RWPE2 (cell line): ENCODE results near the gene NIP7.

Experiments used
- ATAC-seq: fragments of 200-7000 bp; cut with Tn5 transposase; 3 replicates; pipeline ENCODE4 v1.9.1; 2021; ENCODE audit warnings: low read depth
- DNase-seq: peaks from one replicate; pipeline ENCODE4 v3.0.0-alpha.2; 2020; ENCODE audit warnings: low spot score
- H3K27ac ChIP-seq: fragments of 450-650 bp; 2 replicates; pipeline ENCODE4 v1.5.1; 2017; ENCODE audit warnings: mild to moderate bottlenecking; ENCODE audit not compliant: poor library complexity, severe bottlenecking
- H3K27me3 ChIP-seq: fragments of 250-450 bp; sonication (Bioruptor Pico); 2 replicates; pipeline ENCODE4 v1.5.1; 2021; ENCODE audit warnings: mild to moderate bottlenecking, moderate library complexity; ENCODE audit not compliant: insufficient read depth, poor library complexity, severe bottlenecking
- H3K36me3 ChIP-seq: fragments of 250-450 bp; sonication (Bioruptor Pico); 2 replicates; pipeline ENCODE4 v1.5.1; 2020; ENCODE audit warnings: low read depth, mild to moderate bottlenecking, moderate library complexity
- H3K4me1 ChIP-seq: fragments of 250-450 bp; sonication (Bioruptor Pico); 2 replicates; pipeline ENCODE4 v1.5.1; 2021; ENCODE audit warnings: mild to moderate bottlenecking, moderate library complexity; ENCODE audit not compliant: insufficient read depth, poor library complexity, severe bottlenecking
- H3K4me3 ChIP-seq: fragments of 250-450 bp; sonication (Bioruptor Pico); 2 replicates; pipeline ENCODE4 v1.5.1; 2021; ENCODE audit warnings: mild to moderate bottlenecking, moderate library complexity; ENCODE audit not compliant: severe bottlenecking
- H3K9me3 ChIP-seq: fragments of 250-450 bp; sonication (Bioruptor Pico); 2 replicates; pipeline ENCODE4 v1.5.1; 2021; ENCODE audit warnings: mild to moderate bottlenecking, moderate library complexity; ENCODE audit not compliant: severe bottlenecking
- CTCF ChIP-seq: fragments of 450-650 bp; IDR thresholded peaks from one replicate; pipeline ENCODE4 v1.5.1; 2017; ENCODE audit warnings: mild to moderate bottlenecking, moderate library complexity; ENCODE audit not compliant: poor library complexity, severe bottlenecking

NIP7 gene

GRCh38 chr16:69320740-69321073 lies 18.9 kb upstream of the NIP7 start:
- Histone ChIP-seq H3K36me3 (peaks cover 96% of the 10 kb centered on the region), H3K4me3 (no peak overlapping the region), H3K4me1 (no peaks in the 10 kb centered on the region), H3K27ac (no peak overlapping the region), H3K27me3 (no peaks in the 10 kb centered on the region), H3K9me3 (no peaks in the 10 kb centered on the region)
- no peak for DNase-seq
- no peak for ATAC-seq
- TF ChIP-seq CTCF: no peak

GRCh38 chr16:69321080-69321479 lies 18.5 kb upstream of the NIP7 start:
- no peak overlapping the region for H3K27ac ChIP-seq
- ATAC-seq: no peak
- peaks cover 96% of the 10 kb centered on the region for H3K36me3 ChIP-seq

GRCh38 chr16:69322343-69322742 lies 17.2 kb upstream of the NIP7 start:
- Histone ChIP-seq H3K27ac (no peak overlapping the region), H3K4me3 (no peak overlapping the region), H3K9me3 (no peaks in the 10 kb centered on the region), H3K27me3 (no peaks in the 10 kb centered on the region), H3K36me3 (peaks cover 95% of the 10 kb centered on the region), H3K4me1 (peaks cover 5% of the 10 kb centered on the region)
- DNase-seq (no peak), ATAC-seq (no peak)
- no peak for TF ChIP-seq CTCF

More at GRCh38 chr16:69321080-69321479, 18.5 kb upstream of the NIP7 start:
- no peak for TF ChIP-seq CTCF
- DNase-seq: no peak
- no peak overlapping the region for H3K4me3 ChIP-seq
- H3K4me1 ChIP-seq: no peaks in the 10 kb centered on the region
- H3K27me3 ChIP-seq: no peaks in the 10 kb centered on the region
- H3K9me3 ChIP-seq: no peaks in the 10 kb centered on the region

- no peaks in the 10 kb centered on the region for H3K27me3 ChIP-seq
- H3K4me1 ChIP-seq: peaks cover 12% of the 10 kb centered on the region
- ATAC-seq (no peak), DNase-seq (no peak)
- no peaks in the 10 kb centered on the region for H3K9me3 ChIP-seq
- no peak overlapping the region for H3K4me3 ChIP-seq
- no peak for TF ChIP-seq CTCF
- no peak overlapping the region for H3K27ac ChIP-seq
- H3K36me3 ChIP-seq: peaks cover 98% of the 10 kb centered on the region
Measured at GRCh38 chr16:69323415-69323814, 16.2 kb upstream of the NIP7 start.

GRCh38 chr16:69324013-69324531 lies 15.5 kb upstream of the NIP7 start:
- H3K4me1 ChIP-seq: peaks cover 13% of the 10 kb centered on the region
- H3K9me3 ChIP-seq: no peaks in the 10 kb centered on the region
- H3K4me3 ChIP-seq: no peak overlapping the region
- no peak overlapping the region for H3K27ac ChIP-seq
- no peak for TF ChIP-seq CTCF
- H3K36me3 ChIP-seq: peaks cover 98% of the 10 kb centered on the region
- ATAC-seq: no peak; the same call in 2 of the 3 replicates
- no peak for DNase-seq
- no peaks in the 10 kb centered on the region for H3K27me3 ChIP-seq
